ENCODE data around the gene EFCAB9. TPM values are rescaled to one million over a fixed set of nuclear protein-coding genes. Genes with fewer than 3 reads are reported as not detected.
A peak's percentile ranks its signal among the peaks of the same experiment; 100 is the strongest.

EFCAB9 gene
- total RNA-seq, 1 donor from 2014 or later, result not detected

DNA sequence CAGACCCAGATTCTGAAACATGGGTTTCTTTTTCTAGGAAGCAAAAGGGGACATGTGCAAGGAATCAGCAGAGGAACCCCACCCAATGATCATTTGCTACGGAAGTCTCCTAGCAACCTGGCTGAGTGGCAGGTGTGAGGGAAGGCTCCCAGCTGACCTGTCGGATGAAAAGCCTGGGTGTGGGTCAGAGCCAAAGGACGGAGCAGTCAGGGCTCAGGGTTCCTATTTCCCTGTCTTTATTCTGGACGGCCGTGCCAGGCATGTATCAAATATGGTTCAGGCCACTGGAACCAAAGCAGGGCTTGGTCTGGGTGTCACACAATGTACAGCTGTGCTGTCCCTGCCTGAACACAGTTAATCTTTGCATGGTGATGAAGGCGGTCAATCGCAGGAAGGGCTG is 26.1 kb upstream of the EFCAB9 start:
- Histone ChIP-seq H3K36me3 (no peaks in the 10 kb centered on the region), H3K27me3 (ENCODE audit: low read depth) (no peaks in the 10 kb centered on the region), H3K4me3 (no peak overlapping the region), H3K4me1 (peaks cover 71% of the 10 kb centered on the region), H3K9me3 (no peaks in the 10 kb centered on the region), H3K27ac (peak overlapping the region; percentile 56)
- intact Hi-C loops (cut with DNase I), result no loop called here
- ATAC-seq (peak in 1 of 2 donors; percentile 31), DNase-seq (no peak)
- TF ChIP-seq, protein P1, sequence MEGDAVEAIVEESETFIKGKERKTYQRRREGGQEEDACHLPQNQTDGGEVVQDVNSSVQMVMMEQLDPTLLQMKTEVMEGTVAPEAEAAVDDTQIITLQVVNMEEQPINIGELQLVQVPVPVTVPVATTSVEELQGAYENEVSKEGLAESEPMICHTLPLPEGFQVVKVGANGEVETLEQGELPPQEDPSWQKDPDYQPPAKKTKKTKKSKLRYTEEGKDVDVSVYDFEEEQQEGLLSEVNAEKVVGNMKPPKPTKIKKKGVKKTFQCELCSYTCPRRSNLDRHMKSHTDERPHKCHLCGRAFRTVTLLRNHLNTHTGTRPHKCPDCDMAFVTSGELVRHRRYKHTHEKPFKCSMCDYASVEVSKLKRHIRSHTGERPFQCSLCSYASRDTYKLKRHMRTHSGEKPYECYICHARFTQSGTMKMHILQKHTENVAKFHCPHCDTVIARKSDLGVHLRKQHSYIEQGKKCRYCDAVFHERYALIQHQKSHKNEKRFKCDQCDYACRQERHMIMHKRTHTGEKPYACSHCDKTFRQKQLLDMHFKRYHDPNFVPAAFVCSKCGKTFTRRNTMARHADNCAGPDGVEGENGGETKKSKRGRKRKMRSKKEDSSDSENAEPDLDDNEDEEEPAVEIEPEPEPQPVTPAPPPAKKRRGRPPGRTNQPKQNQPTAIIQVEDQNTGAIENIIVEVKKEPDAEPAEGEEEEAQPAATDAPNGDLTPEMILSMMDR (IDR thresholded peaks at IDR 0.05), result no peak

DNA sequence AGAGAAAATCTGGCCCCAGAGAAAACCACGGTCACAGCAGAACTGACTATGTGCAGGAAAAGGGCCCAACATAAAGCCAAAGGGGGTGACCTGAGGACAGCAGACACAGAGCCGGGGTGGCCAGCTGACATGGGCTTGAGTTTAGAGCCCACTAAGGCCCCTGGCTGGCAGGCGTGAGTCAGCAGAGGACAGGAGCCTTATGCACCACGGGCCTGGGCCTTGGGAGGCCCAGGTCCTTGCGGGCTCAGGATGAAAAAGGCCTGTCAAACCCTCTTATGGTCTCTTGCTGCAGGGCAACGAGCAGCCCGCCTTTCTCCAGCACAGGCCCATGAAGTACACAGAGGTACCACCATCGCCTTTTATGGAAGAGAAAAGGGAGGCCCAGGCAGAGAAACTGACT is 25.7 kb upstream of the EFCAB9 start:
- DNase-seq (no peak), ATAC-seq (no peak)
- Histone ChIP-seq H3K4me1 (peaks cover 71% of the 10 kb centered on the region), H3K27ac (peak overlapping the region; percentile 56), H3K27me3 (ENCODE audit: low read depth) (no peaks in the 10 kb centered on the region), H3K4me3 (no peak overlapping the region), H3K9me3 (no peaks in the 10 kb centered on the region), H3K36me3 (no peaks in the 10 kb centered on the region)
- TF ChIP-seq, protein P1 (IDR thresholded peaks at IDR 0.05), result no peak
- intact Hi-C loops (cut with DNase I), result no loop called here

DNA sequence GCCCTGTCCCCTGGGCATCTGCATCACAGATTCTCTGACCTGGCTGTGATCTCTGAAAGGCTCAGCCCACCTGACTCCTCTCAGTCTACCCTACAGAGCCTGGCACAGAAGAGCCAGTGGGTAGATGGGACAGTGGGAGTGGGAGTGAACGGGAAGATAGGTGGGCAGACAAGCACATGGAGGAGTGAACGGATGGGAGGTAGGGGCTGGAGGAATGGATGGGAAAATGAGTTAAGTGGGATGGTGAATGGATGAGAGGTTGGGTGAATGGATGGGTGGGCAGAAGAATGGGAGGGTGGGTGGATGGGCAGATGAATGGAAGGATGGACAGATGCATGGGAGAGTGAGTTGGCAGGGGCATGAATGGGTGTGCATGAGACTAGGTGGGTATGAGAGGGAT is 24.8 kb upstream of the EFCAB9 start:
- intact Hi-C loops (cut with DNase I), result no loop called here
- no peaks in the 10 kb centered on the region for H3K27me3 ChIP-seq (ENCODE audit: low read depth)
- TF ChIP-seq, protein P1 (IDR thresholded peaks at IDR 0.05), result no peak
- no peaks in the 10 kb centered on the region for H3K9me3 ChIP-seq
- ATAC-seq (no peak), DNase-seq (no peak)
- no peaks in the 10 kb centered on the region for H3K36me3 ChIP-seq
- no peak overlapping the region for H3K4me3 ChIP-seq
- peaks cover 73% of the 10 kb centered on the region for H3K4me1 ChIP-seq
- no peak overlapping the region for H3K27ac ChIP-seq

DNA sequence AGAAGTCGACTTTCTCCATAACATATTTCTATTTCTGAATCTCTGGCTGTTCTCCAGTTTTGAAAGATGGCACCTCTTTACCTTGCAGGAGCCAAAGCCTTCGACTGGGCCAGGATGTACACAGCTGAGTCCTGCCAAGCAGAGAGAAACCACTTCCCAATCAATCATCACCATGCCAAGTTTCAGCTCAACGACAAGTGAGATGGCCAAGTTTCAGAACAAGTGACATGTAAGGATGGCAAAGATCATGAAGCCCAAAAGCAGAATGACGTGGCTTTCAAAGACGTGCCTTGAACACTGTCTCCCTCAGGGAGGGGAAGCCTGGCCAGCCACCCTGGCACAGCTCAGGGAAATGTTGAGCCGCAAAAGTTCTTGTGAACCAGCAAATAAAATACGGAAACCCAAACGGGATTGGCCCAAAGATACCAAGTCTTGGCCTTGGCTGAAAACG is 23.7 kb upstream of the EFCAB9 start:
- Histone ChIP-seq H3K9me3 (no peaks in the 10 kb centered on the region), H3K36me3 (no peaks in the 10 kb centered on the region), H3K4me1 (peaks cover 74% of the 10 kb centered on the region), H3K27ac (peak overlapping the region; percentile 13), H3K27me3 (ENCODE audit: low read depth) (no peaks in the 10 kb centered on the region), H3K4me3 (no peak overlapping the region)
- DNase-seq (no peak), ATAC-seq (no peak)
- TF ChIP-seq, protein P1 (IDR thresholded peaks at IDR 0.05), result no peak
- intact Hi-C loops (cut with DNase I), result loop anchor here (10.0 kb wide), 1 partner anchor 55 kb away; no protein-coding TSS in a partner anchor

DNA sequence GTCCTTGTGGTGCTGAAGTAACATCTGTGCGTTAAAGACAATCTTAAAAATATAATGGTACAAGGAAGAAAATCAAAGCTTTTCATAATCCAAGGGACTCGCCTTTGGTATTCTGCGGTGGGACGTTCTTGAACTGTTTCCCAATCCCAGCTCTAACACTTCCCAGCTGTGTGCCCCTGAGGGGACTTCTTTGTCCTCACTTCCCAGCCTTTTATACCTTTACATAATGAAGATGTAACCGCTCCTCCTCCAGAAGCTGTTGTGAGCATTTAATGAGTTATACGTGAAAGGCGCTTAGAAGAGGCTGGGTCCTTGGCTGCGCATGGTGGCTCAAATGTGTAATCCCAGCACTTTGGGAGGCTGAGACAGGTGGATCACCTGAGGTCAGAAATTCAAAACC is 22.9 kb upstream of the EFCAB9 start:
- no peaks in the 10 kb centered on the region for H3K27me3 ChIP-seq (ENCODE audit: low read depth)
- no peak overlapping the region for H3K4me3 ChIP-seq
- DNase-seq (no peak), ATAC-seq (no peak)
- no peaks in the 10 kb centered on the region for H3K9me3 ChIP-seq
- H3K36me3 ChIP-seq, result no peaks in the 10 kb centered on the region
- peaks cover 80% of the 10 kb centered on the region for H3K4me1 ChIP-seq
- TF ChIP-seq, protein P1 (IDR thresholded peaks at IDR 0.05), result no peak
- intact Hi-C loops (cut with DNase I), result loop anchor here (10.0 kb wide), 1 partner anchor 56 kb away; no protein-coding TSS in a partner anchor
- no peak overlapping the region for H3K27ac ChIP-seq
